T-cell (primary cell): ENCODE results near the gene ITPK1. TPM values are rescaled to one million over a fixed set of nuclear protein-coding genes. Genes with fewer than 3 reads are reported as not detected.
A peak's percentile ranks its signal among the peaks of the same experiment; 100 is the strongest.

Source experiments
- ATAC-seq, 4 experiments: fragments of 200-7000 bp in 3 of 4; fragments of 150-1000 bp in 1 of 4; cut with Tn5 transposase; replicated peaks in 1 of 4; 1 replicate in 3 of 4; 2 replicates in 1 of 4; pipeline ENCODE4 v1.10.0; 2021; ENCODE audit warnings: moderate library complexity in 3 of 4, mild to moderate bottlenecking in 2 of 4, moderate number of reproducible peaks in 1 of 4
- CTCF ChIA-PET, 2 donors: fragments of 300-600 bp; sonication (Branson Sonifier 250); formaldehyde crosslinking; loops; one replicate each; lab custom pipeline; 2022; ENCODE audit warnings: antibody characterized with exemption in 2 of 2; lab: Charles Lee
- POLR2A ChIA-PET, 2 donors: fragments of 300-600 bp; sonication (Branson Sonifier 250); formaldehyde crosslinking; loops; one replicate each; lab custom pipeline; 2022; ENCODE audit warnings: antibody characterized with exemption in 2 of 2; lab: Charles Lee
- DNase-seq, 35 experiments: peaks; one replicate each; pipeline versions ENCODE4 v3.0.0 to v3.0.0-alpha.2; 2013 to 2023
- H3K27ac ChIP-seq: one replicate; pipeline ENCODE4 v1.5.1; 2013; ENCODE audit warnings: low read length
- H3K27me3 ChIP-seq, 2 experiments: replicated peaks in 1 of 2; 1 replicate in 1 of 2; 2 replicates in 1 of 2; pipeline versions ENCODE4 v1.6.1 to v1.7.0; 2013; ENCODE audit warnings: low read length in 1 of 2, mixed read lengths in 1 of 2; ENCODE audit not compliant: control insufficient read depth in 2 of 2, insufficient read depth in 2 of 2; ENCODE audit errors: extremely low read depth in 1 of 2
- H3K36me3 ChIP-seq, 2 donors: 1 replicate in 1 of 2; 2 replicates in 1 of 2; pipeline versions ENCODE4 v1.6.1 to v1.7.0; 2013; ENCODE audit warnings: low read length in 1 of 2; ENCODE audit not compliant: control insufficient read depth in 2 of 2, insufficient read depth in 1 of 2; ENCODE audit errors: extremely low read depth in 1 of 2
- H3K4me1 ChIP-seq, 2 experiments: 1 replicate in 1 of 2; 2 replicates in 1 of 2; pipeline versions ENCODE4 v1.6.1 to v1.7.0; 2013; ENCODE audit warnings: low read length in 2 of 2, mixed read lengths in 1 of 2; ENCODE audit not compliant: insufficient read depth in 2 of 2, control insufficient read depth in 1 of 2; ENCODE audit errors: extremely low read depth in 1 of 2
- H3K4me3 ChIP-seq, 2 donors: 1 replicate in 1 of 2; 2 replicates in 1 of 2; pipeline versions ENCODE4 v1.5.1 to v1.7.0; 2013; ENCODE audit warnings: mild to moderate bottlenecking in 2 of 2, low read length in 1 of 2, moderate library complexity in 1 of 2; ENCODE audit not compliant: control insufficient read depth in 1 of 2; ENCODE audit errors: extremely low read depth in 1 of 2
- H3K9me3 ChIP-seq: 2 replicates; pipeline ENCODE4 v1.7.0; 2013
- H3K27ac Mint-ChIP-seq, 2 donors: one replicate each; pipeline ENCODE4 v1.8.0; 2020 to 2021; ENCODE audit warnings: mild to moderate bottlenecking in 2 of 2, mixed read lengths in 2 of 2
- H3K27me3 Mint-ChIP-seq, 2 donors: one replicate each; pipeline ENCODE4 v1.8.0; 2021 to 2022; ENCODE audit warnings: mixed read lengths in 2 of 2
- H3K36me3 Mint-ChIP-seq: one replicate; pipeline ENCODE4 v1.8.0; 2021; ENCODE audit warnings: mixed read lengths
- H3K4me1 Mint-ChIP-seq, 3 donors: one replicate each; pipeline ENCODE4 v1.8.0; 2020 to 2022; ENCODE audit warnings: mixed read lengths in 3 of 3, mild to moderate bottlenecking in 1 of 3
- H3K4me3 Mint-ChIP-seq, 3 donors: one replicate each; pipeline ENCODE4 v1.8.0; 2020 to 2022; ENCODE audit warnings: mild to moderate bottlenecking in 3 of 3, mixed read lengths in 3 of 3, moderate library complexity in 3 of 3
- H3K9me3 Mint-ChIP-seq, 3 donors: one replicate each; pipeline ENCODE4 v1.8.0; 2020 to 2022; ENCODE audit warnings: mixed read lengths in 3 of 3
- WGBS: methylation state at CpG from one replicate; pipeline ENCODE4 v1.1.5; 2013; ENCODE audit warnings: missing lambda C conversion rate; ENCODE audit not compliant: insufficient coverage; 5-methylcytosine and 5-hydroxymethylcytosine counted together
- total RNA-seq, 35 experiments: library from RNA in 6 of 35; stranded (reverse) in 6 of 35; fragments of 120-200 nt in 1 of 35; gene quantifications; one replicate each; pipeline versions ENCODE4 v1.2.1 to v1.2.4 and lab custom pipeline; 2013 to 2026

The ITPK1 gene
- total RNA-seq, 5 donors from 2014 or later (not counting 1 experiment from before 2014, with no cell fraction given) = 28.0 to 43.0 (median 39.5) TPM

DNA sequence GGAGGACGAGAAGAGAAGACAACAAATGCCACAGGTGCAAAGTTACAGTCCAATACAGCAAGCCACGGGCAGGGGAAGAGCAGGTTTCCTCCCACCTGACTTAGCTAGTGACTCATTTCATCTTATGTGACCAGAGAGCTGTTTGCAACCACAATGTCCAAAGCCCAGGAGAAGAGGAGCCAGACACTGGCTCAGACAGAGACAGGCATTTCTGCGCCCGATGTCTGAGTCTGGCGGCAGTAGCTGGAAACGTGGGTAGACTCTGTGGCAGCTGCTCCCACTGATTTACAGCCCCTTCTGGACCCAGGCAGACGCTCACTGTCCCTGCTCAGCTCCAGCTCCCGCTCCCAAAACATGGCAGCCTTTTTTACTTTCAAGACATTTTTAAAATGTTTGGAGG is 132.8 kb downstream of the ITPK1 start:
- 91% methylated on average over 8 of the region's 8 CpGs for WGBS
- ATAC-seq (no peak), DNase-seq (no peak)
- Mint-ChIP-seq H3K27ac (no peak overlapping the region), H3K27me3 (no peaks in the 10 kb centered on the region), H3K4me3 (no peak overlapping the region), H3K9me3 (peaks cover 10 to 27% (median 10%) of the 10 kb centered on the region in 3 donors), H3K36me3 (peaks cover 73% of the 10 kb centered on the region), H3K4me1 (no peaks in the 10 kb centered on the region)
- ChIA-PET CTCF (interaction anchor here in 1 of 2 donors (1.1 kb wide), 1 partner anchor 19 kb away, joined by 3 read pairs; no protein-coding TSS in a partner anchor), POLR2A (no interaction called here)
- no peak overlapping the region for H3K27ac ChIP-seq
- no peaks in the 10 kb centered on the region for H3K27me3 ChIP-seq
- no peak overlapping the region for H3K4me3 ChIP-seq
- H3K9me3 ChIP-seq = no peaks in the 10 kb centered on the region
- peaks cover 4 to 24% of the 10 kb centered on the region in 2 donors for H3K36me3 ChIP-seq
- no peaks in the 10 kb centered on the region for H3K4me1 ChIP-seq

DNA sequence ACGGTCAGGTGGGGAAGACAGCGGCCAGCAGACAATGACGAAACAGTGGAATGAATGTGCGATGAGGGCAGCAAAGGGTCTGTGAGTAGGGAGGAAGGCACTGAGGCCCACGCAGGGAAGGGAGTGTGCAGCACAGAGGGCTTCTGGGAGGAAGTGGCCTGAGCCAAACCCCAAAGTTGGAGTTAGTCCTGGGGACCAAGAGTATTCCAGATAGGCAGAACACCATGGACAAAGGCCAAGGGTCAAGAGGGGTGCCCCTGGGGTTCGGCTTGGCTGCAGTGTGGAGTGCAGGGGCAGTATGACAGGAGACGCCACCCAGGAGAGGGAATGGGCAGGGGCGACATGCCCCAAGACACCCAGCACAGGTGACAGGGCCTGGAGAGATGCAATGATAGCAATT is 134.0 kb downstream of the ITPK1 start:
- ChIA-PET CTCF (no interaction called here), POLR2A (no interaction called here)
- Histone ChIP-seq H3K27ac (no peak overlapping the region), H3K4me1 (no peaks in the 10 kb centered on the region), H3K36me3 (peaks cover 12 to 20% of the 10 kb centered on the region in 2 donors), H3K27me3 (no peaks in the 10 kb centered on the region), H3K9me3 (no peaks in the 10 kb centered on the region), H3K4me3 (no peak overlapping the region)
- H3K36me3 Mint-ChIP-seq = peaks cover 85% of the 10 kb centered on the region
- H3K27me3 Mint-ChIP-seq = no peaks in the 10 kb centered on the region
- ATAC-seq (no peak), DNase-seq (no peak)
- no peak overlapping the region for H3K27ac Mint-ChIP-seq
- peaks cover 15 to 38% (median 15%) of the 10 kb centered on the region in 3 donors for H3K9me3 Mint-ChIP-seq
- H3K4me1 Mint-ChIP-seq = no peaks in the 10 kb centered on the region
- no peak overlapping the region for H3K4me3 Mint-ChIP-seq
- 100% methylated on average over 6 of the region's 8 CpGs for WGBS

DNA sequence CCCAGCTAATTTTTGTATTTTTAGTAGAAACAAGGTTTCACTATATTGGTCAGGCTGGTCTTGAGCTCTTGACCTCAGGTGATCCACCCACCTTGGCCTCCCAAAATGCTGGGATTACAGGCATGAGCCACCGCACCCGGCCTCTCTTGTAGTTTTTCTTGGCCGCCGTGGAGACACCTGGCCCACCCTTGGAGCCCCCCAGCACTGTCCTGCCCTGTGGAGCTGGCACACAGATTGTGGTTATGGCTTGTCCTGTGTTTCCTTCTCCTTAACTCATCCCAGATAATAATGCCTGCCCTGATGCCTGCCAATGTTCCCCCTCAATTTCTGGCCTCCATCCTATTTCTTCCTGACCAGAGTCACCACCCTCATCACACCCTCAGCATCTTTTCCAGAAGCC is 134.9 kb downstream of the ITPK1 start:
- ATAC-seq (no peak), DNase-seq (no peak)
- POLR2A ChIA-PET = no interaction called here
- H3K36me3 ChIP-seq = peaks cover 17 to 19% of the 10 kb centered on the region in 2 donors
- H3K27me3 ChIP-seq = no peaks in the 10 kb centered on the region
- CTCF ChIA-PET = no interaction called here
- Mint-ChIP-seq H3K36me3 (peaks cover 90% of the 10 kb centered on the region), H3K9me3 (peaks cover 21 to 47% (median 22%) of the 10 kb centered on the region in 3 donors), H3K4me3 (no peak overlapping the region), H3K27me3 (no peaks in the 10 kb centered on the region), H3K4me1 (no peaks in the 10 kb centered on the region), H3K27ac (no peak overlapping the region)
- no peaks in the 10 kb centered on the region for H3K9me3 ChIP-seq
- H3K4me3 ChIP-seq = no peak overlapping the region
- 94% methylated on average over 2 of the region's 4 CpGs for WGBS
- no peaks in the 10 kb centered on the region for H3K4me1 ChIP-seq
- no peak overlapping the region for H3K27ac ChIP-seq

DNA sequence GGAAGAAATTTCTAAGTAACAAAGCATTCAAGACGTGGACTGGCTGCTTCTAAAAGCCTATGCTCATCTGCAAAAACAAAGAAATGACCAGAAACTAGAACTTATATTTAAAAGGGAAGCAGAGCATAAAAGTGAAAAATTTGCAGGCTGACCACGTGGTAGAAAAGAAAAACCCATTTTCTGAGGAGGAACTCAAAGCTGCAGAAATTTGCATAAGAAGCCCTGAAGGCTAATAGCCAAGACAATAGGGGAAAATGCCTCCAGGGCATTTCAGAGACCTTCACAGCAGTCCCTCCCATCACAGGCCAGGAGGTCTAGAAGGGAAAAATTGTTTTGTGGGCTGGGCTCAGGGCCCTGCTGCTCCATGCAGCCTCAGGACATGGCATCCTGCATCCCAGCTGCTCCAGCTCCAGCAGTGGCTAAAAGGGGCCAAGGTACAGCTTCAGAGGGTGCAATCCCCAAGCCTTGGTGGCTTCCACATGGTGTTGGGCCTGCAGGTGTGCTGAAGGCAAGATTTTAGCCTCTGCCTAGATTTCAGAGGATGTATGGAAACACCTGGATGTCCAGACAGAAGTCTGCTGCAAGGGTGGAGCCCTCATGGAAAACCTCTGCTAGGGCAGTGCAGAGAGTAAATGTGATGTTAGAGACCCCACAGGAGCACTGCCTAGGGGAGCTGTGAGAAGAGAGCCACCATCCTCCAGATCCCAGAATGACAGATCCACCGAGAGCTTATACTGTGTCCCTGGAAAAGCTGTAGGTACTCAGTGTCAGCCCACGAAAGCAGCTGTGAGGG is 137.3 kb downstream of the ITPK1 start:
- Mint-ChIP-seq H3K9me3 (peaks cover 22 to 48% (median 23%) of the 10 kb centered on the region in 3 donors), H3K27ac (no peak overlapping the region), H3K4me3 (no peak overlapping the region), H3K27me3 (no peaks in the 10 kb centered on the region), H3K36me3 (peaks cover 81% of the 10 kb centered on the region), H3K4me1 (no peaks in the 10 kb centered on the region)
- Histone ChIP-seq H3K9me3 (no peaks in the 10 kb centered on the region), H3K4me3 (peak overlapping the region in 1 of 2 donors; percentile 20), H3K27ac (no peak overlapping the region), H3K36me3 (peaks cover 17% of the 10 kb centered on the region in 2 donors), H3K4me1 (no peaks in the 10 kb centered on the region), H3K27me3 (no peaks in the 10 kb centered on the region)
- DNase-seq = no peak
- CTCF ChIA-PET = no interaction called here
- WGBS = 100% methylated on average over 1 of the region's 4 CpGs
- POLR2A ChIA-PET = no interaction called here
- no peak for ATAC-seq

DNA sequence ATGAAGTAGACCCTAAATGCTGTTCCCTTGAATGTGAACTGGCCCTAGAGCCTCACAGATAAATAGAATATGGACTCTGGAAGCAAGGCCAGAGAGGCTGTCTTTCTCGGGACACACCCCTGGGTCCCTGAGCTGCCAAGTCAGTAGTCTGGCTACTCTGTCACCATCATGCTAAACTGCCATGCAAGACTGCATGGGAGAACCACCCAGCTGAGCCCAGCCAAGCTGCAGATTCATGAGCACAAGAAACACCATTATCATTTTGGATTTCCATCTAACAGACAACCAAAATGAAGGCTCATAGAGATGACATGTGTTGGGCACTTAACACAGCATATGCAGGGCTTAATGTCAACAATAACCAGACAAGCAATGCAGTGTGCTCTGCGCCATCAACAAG is 139.5 kb downstream of the ITPK1 start:
- no peaks in the 10 kb centered on the region for H3K27me3 Mint-ChIP-seq
- Histone ChIP-seq H3K4me3 (no peak overlapping the region), H3K27ac (no peak overlapping the region), H3K9me3 (no peaks in the 10 kb centered on the region), H3K4me1 (no peaks in the 10 kb centered on the region), H3K36me3 (peaks cover 9 to 12% of the 10 kb centered on the region in 2 donors), H3K27me3 (no peaks in the 10 kb centered on the region)
- H3K36me3 Mint-ChIP-seq = peaks cover 75% of the 10 kb centered on the region
- peaks cover 0 to 5% (median 2%) of the 10 kb centered on the region in 3 donors for H3K4me1 Mint-ChIP-seq
- DNase-seq (no peak), ATAC-seq (no peak)
- H3K4me3 Mint-ChIP-seq = no peak overlapping the region
- no peak overlapping the region for H3K27ac Mint-ChIP-seq
- POLR2A ChIA-PET = no interaction called here
- WGBS = 100% methylated on average over 2 of the region's 2 CpGs
- CTCF ChIA-PET = no interaction called here
- peaks cover 17 to 44% (median 23%) of the 10 kb centered on the region in 3 donors for H3K9me3 Mint-ChIP-seq

DNA sequence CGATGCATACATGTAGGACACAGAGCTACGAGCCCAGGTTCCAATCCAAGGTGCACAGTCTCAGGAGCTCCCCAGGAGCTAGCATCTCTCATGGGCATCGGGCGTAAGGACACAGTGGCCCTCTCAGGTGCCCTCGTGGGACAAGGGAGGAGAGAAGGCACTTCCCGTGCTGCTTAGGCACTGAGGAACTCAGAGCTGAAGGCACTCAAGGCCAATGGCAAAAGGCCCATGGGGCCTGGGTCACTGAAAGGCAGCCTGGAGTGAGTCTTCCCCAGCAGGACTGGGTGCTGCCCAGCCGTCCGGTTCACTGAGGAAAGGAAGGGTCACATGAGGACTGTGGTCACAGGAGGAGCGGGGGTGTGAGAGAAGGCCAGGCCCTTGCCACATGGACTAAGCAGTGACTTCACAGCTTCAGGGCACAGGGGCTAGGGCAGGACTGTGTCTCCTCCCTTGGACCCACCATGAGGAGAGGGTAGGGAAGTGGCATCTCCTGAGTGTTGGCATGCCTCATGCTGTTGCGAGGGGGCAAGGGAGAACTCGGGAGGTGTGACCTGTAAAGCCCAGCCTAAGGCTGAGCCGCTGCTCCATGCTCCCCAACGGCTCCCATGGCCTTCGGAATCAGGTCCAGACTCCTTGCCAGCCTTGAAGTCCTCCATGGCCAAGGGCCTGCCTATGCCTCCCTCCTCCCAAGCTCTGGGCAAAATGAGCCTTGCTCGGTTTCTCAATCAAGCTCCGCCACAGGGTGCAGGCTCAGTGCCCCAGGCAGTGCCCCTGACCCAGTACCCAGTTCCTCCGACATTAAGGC is 141.0 kb downstream of the ITPK1 start:
- H3K4me1 Mint-ChIP-seq = peaks cover 0 to 5% (median 2%) of the 10 kb centered on the region in 3 donors
- ChIA-PET POLR2A (no interaction called here), CTCF (no interaction called here)
- WGBS = 96% methylated on average over 15 of the region's 17 CpGs
- H3K27ac ChIP-seq = no peak overlapping the region
- no peaks in the 10 kb centered on the region for H3K4me1 ChIP-seq
- no peak overlapping the region for H3K4me3 ChIP-seq
- H3K4me3 Mint-ChIP-seq = no peak overlapping the region
- ATAC-seq (no peak), DNase-seq (no peak)
- no peak overlapping the region for H3K27ac Mint-ChIP-seq
- peaks cover 12 to 14% of the 10 kb centered on the region in 2 donors for H3K36me3 ChIP-seq
- peaks cover 63% of the 10 kb centered on the region for H3K36me3 Mint-ChIP-seq
- no peaks in the 10 kb centered on the region for H3K9me3 ChIP-seq
- no peaks in the 10 kb centered on the region for H3K27me3 ChIP-seq
- H3K27me3 Mint-ChIP-seq = no peaks in the 10 kb centered on the region
- peaks cover 14 to 37% (median 23%) of the 10 kb centered on the region in 3 donors for H3K9me3 Mint-ChIP-seq
